Vagina (tissue), 2 donors: ENCODE data around the gene CRNKL1. TPM values are rescaled to one million over a fixed set of nuclear protein-coding genes. Genes with fewer than 3 reads are reported as not detected.

ENCODE experiments used
- DNase-seq, 2 donors: peaks; one replicate each; pipeline ENCODE4 v3.0.0-alpha.2; 2017; ENCODE audit errors: extremely low spot score in 2 of 2
- H3K27ac ChIP-seq: fragments of 200-600 bp; sonication (generic); one replicate; pipeline ENCODE4 v1.5.1; 2019
- H3K27me3 ChIP-seq: fragments of 200-600 bp; sonication (generic); one replicate; pipeline ENCODE4 v1.5.1; 2019
- H3K36me3 ChIP-seq, 2 donors: fragments of 200-600 bp; sonication (generic); one replicate each; pipeline ENCODE4 v1.5.1; 2017 to 2019
- H3K4me1 ChIP-seq: fragments of 200-600 bp; sonication (generic); one replicate; pipeline ENCODE4 v1.5.1; 2019
- H3K4me3 ChIP-seq, 2 donors: fragments of 200-600 bp; sonication (generic); 1 replicate in 1 of 2; 2 replicates in 1 of 2; pipeline ENCODE4 v1.5.1; 2016 to 2019
- H3K9me3 ChIP-seq: fragments of 200-600 bp; sonication (generic); one replicate; pipeline ENCODE4 v1.5.1; 2019
- POLR2A ChIP-seq, 2 donors: fragments of 450-650 bp; IDR thresholded peaks; one replicate each; pipeline ENCODE4 v1.6.1; 2017; ENCODE audit warnings: antibody characterized with exemption in 2 of 2, mild to moderate bottlenecking in 2 of 2, moderate library complexity in 2 of 2
- POLR2AphosphoS5 ChIP-seq, 2 donors: sonication (generic); formaldehyde crosslinking; IDR thresholded peaks; one replicate each; pipeline ENCODE4 v1.9.0; 2017; ENCODE audit warnings: antibody characterized with exemption in 2 of 2, mild to moderate bottlenecking in 2 of 2, low read depth in 1 of 2; ENCODE audit not compliant: insufficient read depth in 1 of 2
- intact Hi-C: fragments of 100-400 bp; cut with DNase I; formaldehyde crosslinking; loops from one replicate; pipeline ENCODE4 v1.15.1; 2023
- total RNA-seq: library from RNA; depleted of rRNA; stranded (reverse); fragments of >200 nt; gene quantifications from one replicate; pipeline ENCODE4 v1.2.3, GENCODE V29; 2016
- TF ChIP-seq, protein P1 (sequence below), 3 experiments: fragments of 450-650 bp in 2 of 3; fragments of 200-600 bp in 1 of 3; sonication (generic) in 1 of 3; IDR thresholded peaks; one replicate each; pipeline ENCODE4 v1.5.1; 2017 to 2019; ENCODE audit warnings: antibody characterized with exemption in 3 of 3, mild to moderate bottlenecking in 2 of 3, moderate library complexity in 2 of 3

Gene CRNKL1
- total RNA-seq, 1 donor from 2014 or later = 15.2 TPM

DNA sequence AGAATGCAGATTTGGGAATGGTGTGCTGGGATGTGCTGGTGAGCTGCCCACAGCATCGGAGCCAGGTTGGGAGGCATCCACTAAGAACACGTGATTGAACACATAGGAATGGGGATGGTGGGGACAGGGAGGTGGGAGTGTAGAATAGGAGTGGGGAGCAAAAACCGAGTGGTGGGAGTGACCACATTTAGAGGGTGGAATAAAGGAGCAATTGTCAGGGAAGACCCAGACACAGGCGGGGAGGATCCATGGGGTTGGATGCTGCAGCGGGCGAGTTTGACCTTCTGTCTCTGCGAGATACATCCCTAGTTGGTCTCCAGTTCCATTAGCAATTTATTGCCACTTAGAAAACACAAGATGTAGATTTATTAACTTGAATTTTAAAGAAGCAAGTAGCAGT lies 30.4 kb downstream of the CRNKL1 start:
- Histone ChIP-seq H3K27me3 (no peaks in the 10 kb centered on the region), H3K27ac (no peak overlapping the region), H3K36me3 (peaks cover 0 to 8% of the 10 kb centered on the region in 2 donors), H3K4me3 (no peak overlapping the region), H3K4me1 (peaks cover 48% of the 10 kb centered on the region), H3K9me3 (no peaks in the 10 kb centered on the region)
- DNase-seq = no peak
- TF ChIP-seq POLR2A (IDR thresholded peaks at IDR 0.05) (no peak), POLR2AphosphoS5 (IDR thresholded peaks at IDR 0.05; ENCODE audit: insufficient read depth in 1 of 2, low read depth in 1 of 2) (no peak)
- TF ChIP-seq, protein P1, sequence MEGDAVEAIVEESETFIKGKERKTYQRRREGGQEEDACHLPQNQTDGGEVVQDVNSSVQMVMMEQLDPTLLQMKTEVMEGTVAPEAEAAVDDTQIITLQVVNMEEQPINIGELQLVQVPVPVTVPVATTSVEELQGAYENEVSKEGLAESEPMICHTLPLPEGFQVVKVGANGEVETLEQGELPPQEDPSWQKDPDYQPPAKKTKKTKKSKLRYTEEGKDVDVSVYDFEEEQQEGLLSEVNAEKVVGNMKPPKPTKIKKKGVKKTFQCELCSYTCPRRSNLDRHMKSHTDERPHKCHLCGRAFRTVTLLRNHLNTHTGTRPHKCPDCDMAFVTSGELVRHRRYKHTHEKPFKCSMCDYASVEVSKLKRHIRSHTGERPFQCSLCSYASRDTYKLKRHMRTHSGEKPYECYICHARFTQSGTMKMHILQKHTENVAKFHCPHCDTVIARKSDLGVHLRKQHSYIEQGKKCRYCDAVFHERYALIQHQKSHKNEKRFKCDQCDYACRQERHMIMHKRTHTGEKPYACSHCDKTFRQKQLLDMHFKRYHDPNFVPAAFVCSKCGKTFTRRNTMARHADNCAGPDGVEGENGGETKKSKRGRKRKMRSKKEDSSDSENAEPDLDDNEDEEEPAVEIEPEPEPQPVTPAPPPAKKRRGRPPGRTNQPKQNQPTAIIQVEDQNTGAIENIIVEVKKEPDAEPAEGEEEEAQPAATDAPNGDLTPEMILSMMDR (IDR thresholded peaks at IDR 0.05) = no peak
- intact Hi-C loops = no loop called here

DNA sequence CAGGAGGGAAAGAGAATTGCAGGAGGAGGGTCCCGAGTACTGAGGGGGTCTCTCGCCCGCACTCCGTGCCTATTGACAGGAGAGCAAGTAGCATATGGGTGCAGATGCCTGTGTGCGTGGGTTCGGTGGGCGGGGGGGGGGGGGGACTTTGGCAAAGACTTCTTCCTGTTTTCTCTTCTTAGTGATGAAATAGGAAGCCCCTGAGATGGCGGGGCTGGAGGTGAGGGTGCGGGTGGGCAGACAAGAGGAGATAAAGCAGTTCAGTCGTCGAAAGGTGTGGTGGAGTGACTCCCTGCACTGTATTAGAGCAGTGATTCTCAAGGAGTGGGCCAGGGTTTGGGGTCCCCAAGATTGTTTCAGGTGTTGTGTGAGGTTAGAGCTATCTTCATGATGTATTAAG lies 31.4 kb downstream of the CRNKL1 start:
- Histone ChIP-seq H3K4me3 (no peak overlapping the region), H3K27ac (no peak overlapping the region), H3K4me1 (peaks cover 53% of the 10 kb centered on the region), H3K27me3 (no peaks in the 10 kb centered on the region), H3K9me3 (no peaks in the 10 kb centered on the region), H3K36me3 (peaks cover 0 to 4% of the 10 kb centered on the region in 2 donors)
- DNase-seq = no peak
- TF ChIP-seq, protein P1 (IDR thresholded peaks at IDR 0.05) = no peak
- TF ChIP-seq POLR2A (IDR thresholded peaks at IDR 0.05) (no peak), POLR2AphosphoS5 (IDR thresholded peaks at IDR 0.05; ENCODE audit: insufficient read depth in 1 of 2, low read depth in 1 of 2) (no peak)
- intact Hi-C loops = no loop called here

- intact Hi-C loops = no loop called here
- peak in 1 of 2 donors; percentile 20 for TF ChIP-seq POLR2AphosphoS5 (IDR thresholded peaks at IDR 0.05; ENCODE audit: insufficient read depth in 1 of 2, low read depth in 1 of 2)
- TF ChIP-seq POLR2A (IDR thresholded peaks at IDR 0.05) = no peak
- Histone ChIP-seq H3K27me3 (no peaks in the 10 kb centered on the region), H3K9me3 (no peaks in the 10 kb centered on the region), H3K27ac (peak overlapping the region; percentile 28), H3K4me1 (peaks cover 61% of the 10 kb centered on the region), H3K4me3 (peak overlapping the region in 1 of 2 donors; percentile 10), H3K36me3 (no peaks in the 10 kb centered on the region)
- DNase-seq = no peak
Measured at GRCh38 chr20:20019123-20019522, 33.1 kb downstream of the CRNKL1 start.

DNA sequence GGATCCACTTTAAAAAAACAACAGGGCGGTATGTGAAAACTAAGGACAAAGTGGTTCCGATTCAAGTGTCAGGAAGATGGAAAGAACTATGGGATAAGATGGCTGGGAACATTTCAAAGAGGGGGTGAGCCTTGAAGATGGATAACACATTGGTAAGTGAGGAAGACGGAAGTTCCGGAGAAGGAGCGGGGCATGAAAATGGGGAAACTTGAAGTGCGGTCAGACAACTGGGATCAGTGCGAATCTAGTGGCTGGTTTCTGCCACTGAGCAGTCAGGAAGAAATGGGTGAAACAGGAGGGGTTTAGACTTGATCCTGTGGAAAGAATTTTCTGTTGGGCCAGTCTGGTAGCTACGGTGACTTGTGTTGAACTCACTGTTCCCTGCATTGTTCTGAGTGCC lies 33.9 kb downstream of the CRNKL1 start:
- TF ChIP-seq POLR2AphosphoS5 (IDR thresholded peaks at IDR 0.05; ENCODE audit: insufficient read depth in 1 of 2, low read depth in 1 of 2) = no peak
- TF ChIP-seq, protein P1 (IDR thresholded peaks at IDR 0.05) = no peak
- no peak for TF ChIP-seq POLR2A (IDR thresholded peaks at IDR 0.05)
- H3K27ac ChIP-seq = peak overlapping the region; percentile 28
- no peaks in the 10 kb centered on the region for H3K9me3 ChIP-seq
- DNase-seq = no peak
- H3K36me3 ChIP-seq = no peaks in the 10 kb centered on the region
- H3K27me3 ChIP-seq = no peaks in the 10 kb centered on the region
- H3K4me3 ChIP-seq = peak overlapping the region; percentile 10 to 92
- peaks cover 64% of the 10 kb centered on the region for H3K4me1 ChIP-seq
- intact Hi-C loops = no loop called here

- H3K4me1 ChIP-seq = peaks cover 64% of the 10 kb centered on the region
- no peak for TF ChIP-seq POLR2AphosphoS5 (IDR thresholded peaks at IDR 0.05; ENCODE audit: insufficient read depth in 1 of 2, low read depth in 1 of 2)
- TF ChIP-seq, protein P1 (IDR thresholded peaks at IDR 0.05) = no peak
- TF ChIP-seq POLR2A (IDR thresholded peaks at IDR 0.05) = no peak
- peak overlapping the region; percentile 81 for H3K27ac ChIP-seq
- H3K4me3 ChIP-seq = peak overlapping the region; percentile 92 to 99
- intact Hi-C loops = no loop called here
- no peak for DNase-seq
- H3K36me3 ChIP-seq = no peaks in the 10 kb centered on the region
- no peaks in the 10 kb centered on the region for H3K9me3 ChIP-seq
- no peaks in the 10 kb centered on the region for H3K27me3 ChIP-seq
Measured at GRCh38 chr20:20017844-20018185, 34.5 kb downstream of the CRNKL1 start.
